Suprapubic skin (tissue), 4 donors: ENCODE measurements around the gene MAP2K7. TPM values are rescaled to one million over a fixed set of nuclear protein-coding genes. Genes with fewer than 3 reads are reported as not detected.
"Not testable (repeated sequence)": the region's sequence is repeated elsewhere in the genome, so short reads cannot be mapped to it uniquely, and the experiment has no call there.

Experiments used
- DNase-seq, 2 donors: peaks; one replicate each; pipeline ENCODE4 v3.0.0-alpha.2; 2019; ENCODE audit warnings: low spot score in 2 of 2
- H3K27ac ChIP-seq: fragments of 200-600 bp; sonication (generic); one replicate; pipeline ENCODE4 v1.5.1; 2019
- H3K27me3 ChIP-seq: fragments of 200-600 bp; sonication (generic); one replicate; pipeline ENCODE4 v1.5.1; 2019
- H3K36me3 ChIP-seq: fragments of 200-600 bp; sonication (generic); one replicate; pipeline ENCODE4 v1.5.1; 2019
- H3K4me1 ChIP-seq: fragments of 200-600 bp; sonication (generic); one replicate; pipeline ENCODE4 v1.5.1; 2019
- H3K4me3 ChIP-seq: fragments of 200-600 bp; sonication (generic); one replicate; pipeline ENCODE4 v1.5.1; 2019; ENCODE audit warnings: mild to moderate bottlenecking
- H3K9me3 ChIP-seq: fragments of 200-600 bp; sonication (generic); one replicate; pipeline ENCODE4 v1.5.1; 2019
- CTCF ChIP-seq, 2 donors: fragments of 200-600 bp in 1 of 2; fragments of 450-650 bp in 1 of 2; sonication (generic) in 1 of 2; IDR thresholded peaks; one replicate each; pipeline ENCODE4 v1.5.1; 2016 to 2019; ENCODE audit warnings: antibody characterized with exemption in 2 of 2, mild to moderate bottlenecking in 1 of 2, moderate library complexity in 1 of 2
- EP300 ChIP-seq: sonication (generic); formaldehyde crosslinking; IDR thresholded peaks from one replicate; pipeline ENCODE4 v1.6.1; 2017; ENCODE audit warnings: antibody characterized with exemption
- POLR2A ChIP-seq, 2 donors: fragments of 450-650 bp; IDR thresholded peaks; one replicate each; pipeline ENCODE4 v1.6.1; 2017; ENCODE audit warnings: antibody characterized with exemption in 2 of 2, mild to moderate bottlenecking in 2 of 2, moderate library complexity in 2 of 2
- POLR2AphosphoS5 ChIP-seq, 3 donors: sonication (generic); formaldehyde crosslinking; IDR thresholded peaks; one replicate each; pipeline ENCODE4 v1.6.1; 2017; ENCODE audit warnings: antibody characterized with exemption in 3 of 3
- WGBS: methylation state at CpG from one replicate; pipeline ENCODE4 v1.1.5; 2018; 5-methylcytosine and 5-hydroxymethylcytosine counted together
- total RNA-seq, 4 donors: library from RNA; depleted of rRNA; stranded (reverse); fragments of >200 nt; gene quantifications; one replicate each; pipeline ENCODE4 v1.1.0, GENCODE V29; 2016

Gene MAP2K7
- total RNA-seq, 4 donors from 2014 or later = 25.1 to 52.4 (median 29.3) TPM

- TF ChIP-seq POLR2AphosphoS5 (IDR thresholded peaks at IDR 0.05) (no peak), POLR2A (IDR thresholded peaks at IDR 0.05) (no peak), CTCF (IDR thresholded peaks at IDR 0.05) (peak; percentile 21 to 67), EP300 (no peak)
- H3K36me3 ChIP-seq = peaks cover 16% of the 10 kb centered on the region
- under 1% methylated on average over 58 of the region's 71 CpGs for WGBS
- peaks cover 50% of the 10 kb centered on the region for H3K27me3 ChIP-seq
- H3K9me3 ChIP-seq = no peaks in the 10 kb centered on the region
- peak overlapping the region; percentile 45 for H3K4me3 ChIP-seq
- H3K27ac ChIP-seq = no peak overlapping the region
- peaks cover 65% of the 10 kb centered on the region for H3K4me1 ChIP-seq
- DNase-seq = no peak
Measured at GRCh38 chr19:7917267-7918061, 13.8 kb downstream of the MAP2K7 start.

GRCh38 chr19:7918062-7918614 lies 14.5 kb downstream of the MAP2K7 start:
- peaks cover 68% of the 10 kb centered on the region for H3K4me1 ChIP-seq
- WGBS = 32% methylated on average over 29 of the region's 29 CpGs
- peaks cover 50% of the 10 kb centered on the region for H3K27me3 ChIP-seq
- not testable (repeated sequence) for H3K27ac ChIP-seq, DNase-seq, H3K9me3 ChIP-seq
- peak in 1 of 2 donors; percentile 4 for TF ChIP-seq CTCF (IDR thresholded peaks at IDR 0.05)
- peaks cover 16% of the 10 kb centered on the region for H3K36me3 ChIP-seq
- H3K4me3 ChIP-seq = peak overlapping the region; percentile 45

- H3K9me3 ChIP-seq = no peaks in the 10 kb centered on the region
- TF ChIP-seq POLR2AphosphoS5 (IDR thresholded peaks at IDR 0.05) = no peak
- no peak for TF ChIP-seq POLR2A (IDR thresholded peaks at IDR 0.05)
- TF ChIP-seq CTCF (IDR thresholded peaks at IDR 0.05) = no peak
- TF ChIP-seq EP300 = no peak
- 55% methylated on average over 42 of the region's 42 CpGs for WGBS
- H3K4me1 ChIP-seq = peaks cover 71% of the 10 kb centered on the region
- peaks cover 50% of the 10 kb centered on the region for H3K27me3 ChIP-seq
- DNase-seq = no peak
- no peak overlapping the region for H3K4me3 ChIP-seq
- peaks cover 16% of the 10 kb centered on the region for H3K36me3 ChIP-seq
- H3K27ac ChIP-seq = no peak overlapping the region
Measured at GRCh38 chr19:7918615-7919421, 15.1 kb downstream of the MAP2K7 start.

- H3K27me3 ChIP-seq = peaks cover 42% of the 10 kb centered on the region
- WGBS = 12% methylated on average over 54 of the region's 62 CpGs
Measured at GRCh38 chr19:7919610-7920518, 16.2 kb downstream of the MAP2K7 start, which contains the start of gene SNAPC2. TSS of gene SNAPC2 (plus strand) at chr19:7920338. CDS start at chr19:7920367, 29 bp downstream.

More at GRCh38 chr19:7919610-7920518, 16.2 kb downstream of the MAP2K7 start, which contains the start of gene SNAPC2:
- Histone ChIP-seq H3K4me1 (peaks cover 81% of the 10 kb centered on the region), H3K27ac (peak within 1 kb of the TSS; percentile 90), H3K36me3 (peaks cover 16% of the 10 kb centered on the region), H3K9me3 (no peaks in the 10 kb centered on the region), H3K4me3 (peak within 1 kb of the TSS; percentile 77)
- DNase-seq = peak; percentile 98
- no peak for TF ChIP-seq EP300
- TF ChIP-seq POLR2AphosphoS5 (IDR thresholded peaks at IDR 0.05) = peak in 2 of 3 donors; percentile 87 to 95
